DND-41 (cell line): ENCODE measurements around the gene NKAIN2.

ENCODE experiments used
- ATAC-seq: fragments of 200-7000 bp; cut with Tn5 transposase; 3 replicates; pipeline ENCODE4 v1.9.1; 2021; ENCODE audit warnings: low read depth; ENCODE audit not compliant: insufficient read depth
- DNase-seq: peaks from one replicate; pipeline ENCODE4 v3.0.0-alpha.2; 2020
- H2AFZ ChIP-seq: 2 replicates; pipeline ENCODE4 v1.6.0; 2012; ENCODE audit warnings: low read depth, low read length
- H3K27ac ChIP-seq: 2 replicates; pipeline ENCODE4 v1.5.1; 2012; ENCODE audit warnings: low read length, inconsistent platforms
- H3K27me3 ChIP-seq: fragments of 200-600 bp; sonication (generic); 2 replicates; pipeline ENCODE4 v1.6.0; 2012; ENCODE audit warnings: low read length, mild to moderate bottlenecking, inconsistent platforms; ENCODE audit not compliant: insufficient read depth, poor library complexity
- H3K36me3 ChIP-seq: 2 replicates; pipeline ENCODE4 v1.5.1; 2012; ENCODE audit warnings: low read length, inconsistent platforms; ENCODE audit not compliant: insufficient read depth
- H3K4me1 ChIP-seq: 2 replicates; pipeline ENCODE4 v1.5.1; 2012; ENCODE audit warnings: mild to moderate bottlenecking, low read length; ENCODE audit not compliant: insufficient read depth
- H3K4me2 ChIP-seq: 2 replicates; pipeline ENCODE4 v1.6.0; 2012; ENCODE audit warnings: mild to moderate bottlenecking, moderate library complexity, low read length, inconsistent platforms; ENCODE audit not compliant: insufficient read depth
- H3K4me3 ChIP-seq, 2 experiments: fragments of 200-600 bp in 1 of 2; shearing (Covaris generic) in 1 of 2; 2 replicates each; pipeline ENCODE4 v1.5.1; 2012 to 2016; ENCODE audit warnings: inconsistent platforms in 2 of 2, low read length in 2 of 2, mild to moderate bottlenecking in 2 of 2, low read depth in 1 of 2, moderate library complexity in 1 of 2
- H3K79me2 ChIP-seq: 2 replicates; pipeline ENCODE4 v1.6.0; 2012; ENCODE audit warnings: low read length, inconsistent platforms; ENCODE audit not compliant: insufficient read depth
- H3K9ac ChIP-seq: 2 replicates; pipeline ENCODE4 v1.6.0; 2012; ENCODE audit warnings: low read depth, mild to moderate bottlenecking, inconsistent platforms, low read length, moderate library complexity
- H3K9me3 ChIP-seq: 2 replicates; pipeline ENCODE4 v1.5.1; 2012; ENCODE audit warnings: low read length, moderate library complexity, mild to moderate bottlenecking, inconsistent platforms; ENCODE audit not compliant: insufficient read depth, severe bottlenecking
- H4K20me1 ChIP-seq: 2 replicates; pipeline ENCODE4 v1.6.0; 2012; ENCODE audit warnings: low read length; ENCODE audit not compliant: insufficient read depth
- EZH2 ChIP-seq: IDR thresholded peaks from 3 replicates; pipeline ENCODE4 v1.6.1; 2012; ENCODE audit warnings: borderline replicate concordance, low read depth, mild to moderate bottlenecking, moderate library complexity, low read length, inconsistent platforms; ENCODE audit not compliant: severe bottlenecking
- TF ChIP-seq, protein P1 (sequence below): IDR thresholded peaks from 2 replicates; pipeline ENCODE4 v1.5.1; 2012; ENCODE audit warnings: borderline replicate concordance, low read length, moderate library complexity, mild to moderate bottlenecking; ENCODE audit not compliant: poor library complexity, severe bottlenecking; ENCODE audit errors: extremely low read depth

NKAIN2 gene

DNA sequence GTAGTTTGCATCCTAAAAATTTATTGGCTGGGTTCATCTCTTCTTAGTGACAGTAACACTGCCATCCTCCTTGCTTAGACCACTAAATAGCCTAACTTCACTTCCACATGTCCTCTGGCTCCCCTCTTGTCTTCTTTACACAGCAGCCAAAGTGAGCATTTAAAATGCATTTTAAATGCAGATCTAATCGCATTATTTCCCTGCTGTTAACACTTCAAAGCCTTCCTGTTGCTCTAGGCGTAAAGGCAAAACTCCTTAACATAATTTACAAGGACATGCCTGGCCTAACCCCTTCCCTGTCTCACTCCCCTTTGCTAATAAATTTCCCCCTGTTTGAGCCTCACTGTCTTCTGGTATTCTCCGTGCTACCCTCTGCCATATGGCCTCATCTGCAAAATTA is 26.5 kb downstream of the NKAIN2 start:
- Histone ChIP-seq H3K9ac (no peak overlapping the region), H2AFZ (no peak overlapping the region), H3K27me3 (no peaks in the 10 kb centered on the region), H4K20me1 (no peaks in the 10 kb centered on the region), H3K9me3 (no peaks in the 10 kb centered on the region), H3K4me2 (no peak overlapping the region), H3K4me1 (no peaks in the 10 kb centered on the region), H3K4me3 (no peak overlapping the region), H3K27ac (no peak overlapping the region), H3K79me2 (no peaks in the 10 kb centered on the region), H3K36me3 (no peaks in the 10 kb centered on the region)
- ATAC-seq (no peak), DNase-seq (no peak)
- TF ChIP-seq EZH2, result no peak
- TF ChIP-seq, protein P1, sequence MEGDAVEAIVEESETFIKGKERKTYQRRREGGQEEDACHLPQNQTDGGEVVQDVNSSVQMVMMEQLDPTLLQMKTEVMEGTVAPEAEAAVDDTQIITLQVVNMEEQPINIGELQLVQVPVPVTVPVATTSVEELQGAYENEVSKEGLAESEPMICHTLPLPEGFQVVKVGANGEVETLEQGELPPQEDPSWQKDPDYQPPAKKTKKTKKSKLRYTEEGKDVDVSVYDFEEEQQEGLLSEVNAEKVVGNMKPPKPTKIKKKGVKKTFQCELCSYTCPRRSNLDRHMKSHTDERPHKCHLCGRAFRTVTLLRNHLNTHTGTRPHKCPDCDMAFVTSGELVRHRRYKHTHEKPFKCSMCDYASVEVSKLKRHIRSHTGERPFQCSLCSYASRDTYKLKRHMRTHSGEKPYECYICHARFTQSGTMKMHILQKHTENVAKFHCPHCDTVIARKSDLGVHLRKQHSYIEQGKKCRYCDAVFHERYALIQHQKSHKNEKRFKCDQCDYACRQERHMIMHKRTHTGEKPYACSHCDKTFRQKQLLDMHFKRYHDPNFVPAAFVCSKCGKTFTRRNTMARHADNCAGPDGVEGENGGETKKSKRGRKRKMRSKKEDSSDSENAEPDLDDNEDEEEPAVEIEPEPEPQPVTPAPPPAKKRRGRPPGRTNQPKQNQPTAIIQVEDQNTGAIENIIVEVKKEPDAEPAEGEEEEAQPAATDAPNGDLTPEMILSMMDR, result no peak

DNA sequence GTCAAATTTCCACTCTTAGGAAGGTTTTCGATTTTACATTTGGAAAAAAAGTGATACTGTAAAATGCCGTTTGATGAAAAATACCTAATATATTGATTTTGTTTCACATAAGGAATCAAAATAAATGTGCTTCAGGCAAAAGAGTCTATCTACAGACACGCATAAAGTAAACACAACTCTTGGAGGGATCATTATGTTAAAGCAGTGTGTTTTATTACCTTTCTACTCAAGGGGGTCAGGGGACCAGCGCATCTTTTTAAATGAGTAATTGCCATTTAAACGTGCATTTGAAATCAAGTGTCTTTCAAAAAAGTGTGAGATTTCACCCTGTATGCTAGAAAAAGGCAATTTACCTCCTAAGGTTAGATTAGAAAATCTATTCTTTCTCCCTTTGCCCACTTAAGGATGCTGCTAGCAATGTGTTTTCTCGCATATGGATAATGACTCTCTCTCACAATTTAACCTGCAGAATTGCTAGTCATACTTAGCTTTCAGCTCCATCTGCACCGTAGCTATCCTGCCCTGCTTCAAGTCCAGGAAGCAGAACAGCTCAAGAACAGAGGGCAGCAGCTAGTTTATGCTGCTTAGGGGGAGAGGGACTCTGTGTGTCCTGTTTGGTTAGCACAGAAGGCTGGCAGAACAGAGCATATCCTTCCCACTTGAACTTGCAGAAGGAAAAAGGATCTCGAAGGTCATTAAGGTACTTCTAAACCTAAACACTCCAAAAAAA is 35.0 kb downstream of the NKAIN2 start:
- ATAC-seq (no peak), DNase-seq (no peak)
- H3K9me3 ChIP-seq, result no peaks in the 10 kb centered on the region
- no peak overlapping the region for H3K4me2 ChIP-seq
- no peaks in the 10 kb centered on the region for H3K27me3 ChIP-seq
- no peak overlapping the region for H3K9ac ChIP-seq
- no peaks in the 10 kb centered on the region for H3K79me2 ChIP-seq
- no peaks in the 10 kb centered on the region for H3K4me1 ChIP-seq
- TF ChIP-seq, protein P1, result no peak
- TF ChIP-seq EZH2, result no peak
- H4K20me1 ChIP-seq, result no peaks in the 10 kb centered on the region
- H3K36me3 ChIP-seq, result no peaks in the 10 kb centered on the region
- H2AFZ ChIP-seq, result no peak overlapping the region
- no peak overlapping the region for H3K27ac ChIP-seq
- H3K4me3 ChIP-seq, result no peak overlapping the region

DNA sequence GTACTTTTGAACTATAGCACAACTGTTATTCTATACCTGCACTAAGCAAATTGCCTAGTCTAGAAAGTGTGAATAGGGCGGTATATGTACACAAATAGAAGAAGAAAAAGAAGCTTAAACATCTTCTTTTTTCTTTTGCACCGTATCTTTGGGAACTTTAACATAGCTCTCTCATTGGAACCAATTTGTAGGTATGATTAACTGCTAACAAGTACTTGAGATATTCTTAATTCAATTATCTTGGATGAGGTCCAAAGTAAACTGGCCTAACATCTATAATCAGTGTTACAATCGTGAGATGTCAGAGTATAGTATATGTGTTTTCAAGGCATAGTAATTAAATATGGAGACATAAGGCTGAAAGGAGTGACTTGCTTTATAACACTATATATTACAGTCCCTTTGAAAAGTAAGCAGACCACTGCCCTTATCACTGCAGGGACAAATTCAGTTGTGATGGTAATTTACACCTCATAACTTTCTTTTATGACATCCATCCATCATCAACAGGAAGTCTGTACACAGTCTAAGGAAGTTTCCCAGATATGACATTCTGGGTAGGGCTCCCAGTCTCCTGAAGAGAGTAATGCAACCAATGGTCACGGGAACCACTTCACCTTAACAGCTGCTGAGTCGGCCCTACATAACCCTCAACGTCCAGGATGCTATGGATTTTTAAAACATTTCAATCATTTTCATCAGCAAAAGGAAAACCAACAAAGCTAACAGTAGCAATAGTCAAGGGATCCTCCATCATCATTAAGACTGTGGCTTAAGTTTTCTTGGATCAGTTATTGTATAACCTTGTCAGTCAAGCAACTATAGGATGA is 37.6 kb downstream of the NKAIN2 start:
- no peak overlapping the region for H2AFZ ChIP-seq
- peaks cover 3% of the 10 kb centered on the region for H3K27me3 ChIP-seq
- no peak for TF ChIP-seq EZH2
- TF ChIP-seq, protein P1, result no peak
- H3K9me3 ChIP-seq, result no peaks in the 10 kb centered on the region
- H3K4me2 ChIP-seq, result no peak overlapping the region
- H3K4me3 ChIP-seq, result no peak overlapping the region
- H4K20me1 ChIP-seq, result no peaks in the 10 kb centered on the region
- no peak for ATAC-seq
- no peaks in the 10 kb centered on the region for H3K79me2 ChIP-seq
- DNase-seq, result no peak
- H3K36me3 ChIP-seq, result no peaks in the 10 kb centered on the region
- no peak overlapping the region for H3K27ac ChIP-seq
- H3K9ac ChIP-seq, result no peak overlapping the region
- H3K4me1 ChIP-seq, result no peaks in the 10 kb centered on the region
